ENCODE measurements around the gene KHDRBS1.
"Not testable (repeated sequence)": the region's sequence is repeated elsewhere in the genome, so short reads cannot be mapped to it uniquely, and the experiment has no call there.

Gene KHDRBS1

DNA sequence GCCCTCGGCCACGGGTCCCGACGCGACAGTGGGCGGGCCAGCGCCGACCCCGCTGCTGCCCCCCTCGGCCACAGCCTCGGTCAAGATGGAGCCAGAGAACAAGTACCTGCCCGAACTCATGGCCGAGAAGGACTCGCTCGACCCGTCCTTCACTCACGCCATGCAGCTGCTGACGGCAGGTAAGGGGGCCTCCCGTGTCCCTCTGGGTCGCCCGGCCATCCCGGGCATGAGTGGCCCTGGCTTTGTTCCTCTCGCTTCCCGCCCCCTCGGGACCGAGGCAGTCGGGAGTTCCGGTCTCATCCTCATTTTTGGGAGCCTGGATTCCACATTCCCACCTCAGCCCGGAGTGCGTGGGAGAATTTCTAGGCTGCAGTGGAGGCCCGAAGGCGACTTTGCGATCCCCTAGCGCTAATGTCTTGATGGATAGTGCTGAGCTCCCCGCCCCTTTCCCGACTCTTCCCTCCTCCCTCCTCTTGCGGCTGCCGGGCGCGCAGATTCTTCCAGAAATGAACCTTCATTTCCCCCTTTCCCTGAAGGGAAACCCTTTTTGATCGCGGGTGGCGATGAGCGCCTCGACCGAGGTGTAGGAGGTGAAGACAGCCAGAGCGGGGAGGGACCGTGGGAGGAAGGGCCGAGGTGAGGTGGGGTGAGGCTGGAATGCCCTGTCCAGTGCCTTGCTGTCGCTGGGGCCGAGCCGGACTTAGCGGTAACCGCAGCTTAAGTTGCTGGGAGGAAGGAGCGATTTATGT is 705 bp downstream of the KHDRBS1 start:
- DNase-seq = peak; percentile 7 to 16

DNA sequence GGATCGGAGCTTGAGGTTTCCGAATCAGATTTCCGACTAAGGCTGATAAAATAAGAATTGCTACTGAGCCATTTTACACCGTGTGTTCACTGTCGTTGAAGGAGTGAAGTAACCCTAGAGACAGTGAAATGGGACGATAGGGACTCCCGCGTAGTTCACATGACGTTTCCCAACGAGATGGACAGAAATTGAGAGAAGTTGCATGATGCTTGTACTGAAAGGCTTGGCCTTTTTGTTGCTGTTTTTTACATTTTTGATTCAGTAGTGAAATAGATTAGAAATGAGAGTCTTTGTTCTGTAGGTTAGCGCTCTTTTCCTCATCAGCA is 1.2 kb downstream of the KHDRBS1 start:
- DNase-seq = no peak

DNA sequence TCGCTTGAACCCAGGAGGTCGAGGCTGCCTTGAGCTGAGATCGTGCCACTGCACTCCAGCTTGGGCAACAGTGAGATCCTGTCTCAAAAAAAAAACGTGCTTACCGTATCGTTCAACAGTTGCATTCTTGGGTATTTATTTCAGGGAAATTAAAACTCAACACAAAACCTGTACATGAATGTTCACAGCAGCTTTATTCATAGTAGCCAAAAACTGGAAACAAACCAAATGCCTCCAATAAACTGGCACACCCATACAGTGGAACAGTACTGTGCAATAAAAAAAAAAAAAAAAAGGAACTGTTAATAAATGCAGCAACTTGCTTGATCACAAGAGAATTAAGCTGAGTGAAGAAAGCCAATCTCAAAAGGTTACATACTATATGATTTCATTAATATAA is 6.7 kb downstream of the KHDRBS1 start:
- no peak for DNase-seq

DNA sequence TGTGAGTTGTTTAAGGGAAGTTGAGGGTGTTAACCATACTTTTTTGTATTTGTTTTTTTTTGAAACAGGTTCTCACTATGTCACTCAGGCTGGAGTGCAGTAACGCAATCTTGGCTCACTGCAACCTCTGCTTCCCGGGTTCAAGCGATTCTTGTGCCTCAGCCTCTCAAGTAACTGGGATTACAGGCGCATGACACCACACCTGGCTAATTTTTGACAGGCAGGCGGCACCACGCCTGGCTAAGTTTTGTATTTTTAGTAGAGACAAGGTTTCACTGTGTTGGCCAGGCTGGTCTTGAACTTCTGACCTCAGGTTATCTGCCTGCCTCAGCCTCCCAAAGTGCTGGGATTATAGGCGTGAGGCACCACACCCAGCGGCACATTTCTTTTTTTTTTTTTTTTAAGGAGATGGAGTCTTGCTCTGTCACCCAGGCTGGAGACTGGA is 7.9 kb downstream of the KHDRBS1 start:
- not testable (repeated sequence) for DNase-seq

DNA sequence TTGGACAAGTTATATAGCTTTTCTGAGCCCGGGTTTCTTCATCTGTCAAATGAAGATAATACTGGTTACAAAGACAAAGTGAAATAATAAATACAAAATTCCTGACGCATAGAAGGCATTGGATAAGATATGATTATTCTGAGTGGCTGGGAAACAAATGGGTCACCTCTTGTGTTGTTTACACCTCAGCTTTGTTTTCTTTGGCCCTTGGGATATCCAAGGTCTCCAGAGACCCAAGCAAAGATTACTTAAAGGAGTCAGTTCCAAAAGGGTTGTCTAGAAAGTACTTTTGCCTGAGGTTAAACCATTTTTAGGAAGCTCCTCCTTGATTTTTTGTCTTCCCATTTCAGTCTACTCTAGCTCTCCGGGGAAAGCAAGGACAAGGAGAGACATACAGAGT is 9.7 kb downstream of the KHDRBS1 start:
- DNase-seq = no peak

DNA sequence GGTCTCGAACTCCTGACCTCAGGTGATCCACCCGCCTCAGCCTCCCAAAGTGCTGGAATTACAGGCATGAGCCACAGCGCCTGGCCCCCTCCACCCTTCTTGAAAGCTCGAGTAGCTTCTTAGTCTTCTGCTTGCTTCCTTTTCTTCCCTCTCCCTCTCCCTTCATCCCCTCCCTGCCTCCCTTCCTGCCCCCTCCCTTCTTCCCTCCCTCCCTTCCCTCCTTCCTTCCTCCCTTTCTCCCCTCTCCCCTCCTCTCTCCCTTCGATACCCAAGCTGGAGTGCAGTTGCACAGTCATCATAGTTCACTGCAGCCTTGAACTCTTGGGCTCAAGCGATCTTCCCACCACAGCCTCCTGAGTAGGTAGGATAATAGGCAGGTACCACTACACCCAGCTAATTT is 11.8 kb downstream of the KHDRBS1 start:
- no peak for DNase-seq

DNA sequence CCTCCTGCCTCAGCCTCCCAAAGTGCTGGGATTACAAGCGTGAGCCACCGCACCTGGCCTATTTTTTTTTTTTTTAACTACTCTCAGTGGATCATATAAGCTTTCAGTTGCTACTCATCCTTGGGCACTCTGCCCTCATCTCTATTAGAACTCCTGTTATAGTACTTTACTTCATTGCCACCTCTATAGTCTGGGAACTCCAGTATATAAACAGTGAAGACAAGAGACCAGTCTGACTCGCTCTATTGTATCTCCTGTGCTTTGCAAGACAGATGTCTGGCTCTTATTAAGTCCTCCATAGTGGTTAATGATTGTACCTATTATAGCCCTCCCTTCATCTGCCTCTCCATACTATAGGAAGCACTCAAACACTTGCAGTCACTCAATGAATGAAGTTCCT is 15.1 kb downstream of the KHDRBS1 start:
- no peak for DNase-seq

DNA sequence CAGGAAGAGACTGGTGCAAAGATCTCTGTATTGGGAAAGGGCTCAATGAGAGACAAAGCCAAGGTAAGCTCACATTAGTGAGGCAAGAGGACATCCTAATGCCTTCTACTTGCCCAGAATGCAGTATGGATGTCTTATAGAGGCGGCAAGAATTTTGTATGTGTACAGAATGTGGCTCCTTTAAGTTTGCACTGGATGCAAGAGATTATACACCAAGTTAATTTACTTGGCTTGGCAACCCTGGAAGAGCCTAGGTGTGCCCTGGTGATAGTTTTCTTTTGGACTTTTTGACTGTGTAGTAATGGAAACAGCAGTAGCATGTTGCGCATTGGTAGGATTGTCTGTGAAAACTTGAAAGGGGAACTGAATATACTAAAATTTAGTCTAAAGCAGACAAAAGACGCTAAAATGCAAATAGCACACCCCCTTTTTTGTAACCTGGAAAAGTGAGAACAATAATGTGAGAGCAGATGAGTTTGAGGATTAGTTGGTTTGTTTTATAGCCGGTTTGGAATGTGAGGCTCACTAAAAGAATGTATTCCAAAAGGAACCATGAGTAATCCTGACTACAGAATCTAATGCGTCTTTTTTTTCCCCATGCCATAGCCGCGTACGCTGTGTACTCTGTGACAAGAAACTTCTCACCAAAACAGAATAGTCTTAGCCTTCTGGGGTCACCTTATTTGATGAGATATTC is 18.1 kb downstream of the KHDRBS1 start:
- no peak for DNase-seq

DNA sequence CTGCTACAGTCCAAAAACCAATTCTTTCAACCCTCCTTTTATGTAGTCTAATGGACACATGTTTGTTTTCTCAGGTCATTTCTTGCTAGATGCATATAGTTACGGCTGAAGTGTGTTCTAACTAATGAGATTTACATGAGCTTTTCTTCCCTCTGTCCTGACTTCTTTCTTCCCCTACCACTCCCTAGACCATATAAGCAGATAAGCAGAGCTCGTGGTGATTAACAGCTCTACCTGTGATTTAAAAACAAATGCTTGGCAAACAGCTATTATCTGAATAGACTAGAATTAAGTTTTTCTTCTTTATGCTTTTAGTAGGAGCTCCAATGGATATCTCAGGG is 18.6 kb downstream of the KHDRBS1 start:
- no peak for DNase-seq

DNA sequence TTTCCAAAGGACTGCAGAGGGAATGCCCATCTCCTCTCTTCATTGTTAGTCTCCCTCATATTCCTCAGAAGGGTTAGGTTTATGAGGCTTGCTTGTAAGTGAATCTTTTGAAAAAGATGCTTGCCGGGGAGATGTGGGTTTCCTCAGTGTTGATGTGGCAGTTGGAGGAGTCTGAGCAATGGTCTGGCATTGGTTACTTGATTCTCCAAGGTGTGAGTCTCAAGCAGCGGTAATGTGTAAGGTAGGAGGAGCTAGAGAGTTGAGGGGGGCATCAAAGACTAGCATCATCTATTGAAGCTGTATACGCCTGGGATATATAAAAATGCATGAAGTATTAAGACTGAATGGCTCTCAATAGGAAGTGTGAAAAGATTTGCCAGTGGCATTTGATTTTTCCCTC is 21.5 kb downstream of the KHDRBS1 start:
- no peak for DNase-seq

DNA sequence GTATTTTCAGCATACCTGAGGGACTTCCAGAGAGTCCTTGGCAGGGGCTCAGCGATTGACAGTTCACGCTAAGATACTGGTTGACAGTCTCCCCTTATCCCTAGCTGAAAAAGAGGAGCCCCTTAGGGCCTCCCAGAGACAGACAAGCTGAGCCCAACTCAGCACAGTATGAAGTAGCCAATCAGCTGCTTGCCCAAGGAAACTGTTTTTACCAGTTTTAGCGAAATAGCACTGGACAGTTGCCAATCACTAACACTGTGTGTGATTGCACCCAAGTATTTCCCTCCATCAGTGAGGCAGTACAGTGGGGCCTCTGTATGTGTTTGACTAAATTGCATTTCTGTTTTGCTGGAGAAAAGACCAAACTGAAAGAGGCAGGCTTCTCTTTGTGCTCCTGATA is 27.0 kb downstream of the KHDRBS1 start:
- no peak for DNase-seq

DNA sequence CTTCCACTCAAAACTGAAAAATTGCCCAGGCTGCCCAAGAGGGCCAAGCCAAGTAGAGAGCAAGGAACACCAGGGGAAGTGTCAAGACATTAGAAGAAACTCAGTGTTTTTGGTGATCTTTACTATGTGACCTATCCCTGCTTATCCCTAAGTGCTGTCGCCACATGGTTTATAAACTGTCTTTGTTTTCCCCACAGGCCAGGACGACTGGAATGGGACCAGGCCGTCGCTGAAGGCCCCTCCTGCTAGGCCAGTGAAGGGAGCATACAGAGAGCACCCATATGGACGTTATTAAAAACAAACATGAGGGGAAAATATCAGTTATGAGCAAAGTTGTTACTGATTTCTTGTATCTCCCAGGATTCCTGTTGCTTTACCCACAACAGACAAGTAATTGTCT is 28.7 kb downstream of the KHDRBS1 start:
- DNase-seq = no peak

DNA sequence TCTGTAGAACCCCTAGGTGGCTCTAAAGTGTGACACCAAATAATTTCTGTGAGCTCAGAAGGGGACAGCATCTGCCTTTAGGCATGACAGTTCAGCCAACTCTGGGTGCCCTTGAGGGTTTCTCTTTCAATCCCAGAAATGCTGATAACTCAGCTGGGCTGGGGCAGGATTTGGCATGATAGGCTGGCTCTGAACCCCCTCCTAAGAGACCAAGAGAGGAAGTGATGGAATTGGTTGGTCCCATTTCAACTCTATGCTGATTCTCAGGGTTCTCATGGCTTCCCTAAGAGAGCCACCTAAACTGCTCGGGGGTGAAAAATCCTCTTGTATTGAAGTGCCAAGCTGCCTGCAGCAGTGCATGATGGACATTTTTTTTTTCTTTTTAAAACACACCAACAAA is 30.6 kb downstream of the KHDRBS1 start:
- no peak for DNase-seq

DNA sequence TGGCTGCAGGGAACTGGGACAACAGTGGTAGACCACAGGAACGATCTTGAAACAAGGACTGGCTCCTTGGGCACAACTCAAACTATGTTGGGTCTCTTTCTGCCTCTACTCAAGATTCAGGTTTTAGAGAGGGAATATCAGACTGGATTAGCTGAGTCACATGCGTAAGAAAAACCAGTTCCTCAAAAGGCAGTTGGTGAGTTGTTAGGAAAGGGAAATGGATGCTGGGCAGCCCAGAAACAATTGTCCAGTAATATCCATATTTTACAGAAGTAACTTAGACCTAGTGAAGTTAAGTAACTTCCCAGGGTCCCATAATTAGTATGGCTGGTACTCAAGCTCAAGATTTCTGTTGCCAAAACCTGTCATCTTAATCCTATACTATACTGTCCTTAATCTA is 32.1 kb downstream of the KHDRBS1 start:
- no peak for DNase-seq

DNA sequence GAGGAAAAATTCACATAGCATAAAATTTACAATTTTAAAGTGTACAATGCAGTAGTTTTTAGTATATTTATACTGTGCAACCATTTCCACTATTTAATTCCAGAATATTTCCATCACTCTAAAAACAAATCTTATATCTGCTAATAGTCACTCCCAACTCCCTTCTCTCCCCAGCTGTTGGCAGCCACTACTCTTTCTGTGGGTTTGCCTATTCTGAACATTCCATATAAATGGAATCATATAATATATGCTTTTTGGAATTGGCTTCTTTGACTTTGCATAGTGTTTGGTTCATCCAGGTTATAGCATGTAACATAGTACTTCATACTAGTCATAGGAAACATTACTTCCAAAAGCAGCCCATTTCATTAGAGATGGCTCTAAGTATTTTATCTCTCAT is 34.0 kb downstream of the KHDRBS1 start:
- no peak for DNase-seq

DNA sequence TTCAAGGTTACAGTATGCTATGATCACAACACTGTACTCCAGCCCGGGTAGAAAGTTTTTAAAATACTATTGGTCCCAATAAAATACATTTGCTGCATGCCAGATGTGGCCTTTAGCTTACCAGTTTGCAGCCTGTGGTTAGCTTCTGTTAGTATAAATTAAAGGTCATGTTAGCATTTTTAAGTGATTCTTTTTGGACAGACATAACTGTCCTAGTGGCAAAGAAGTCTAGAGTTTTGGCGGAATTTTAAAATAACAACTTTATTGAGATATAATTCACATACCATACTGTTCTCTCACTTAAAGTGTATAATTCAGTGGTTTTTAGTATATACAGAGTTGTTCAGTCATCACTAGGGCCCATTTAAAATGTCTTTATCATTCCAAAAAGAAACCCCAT is 34.8 kb downstream of the KHDRBS1 start:
- no peak for DNase-seq

DNA sequence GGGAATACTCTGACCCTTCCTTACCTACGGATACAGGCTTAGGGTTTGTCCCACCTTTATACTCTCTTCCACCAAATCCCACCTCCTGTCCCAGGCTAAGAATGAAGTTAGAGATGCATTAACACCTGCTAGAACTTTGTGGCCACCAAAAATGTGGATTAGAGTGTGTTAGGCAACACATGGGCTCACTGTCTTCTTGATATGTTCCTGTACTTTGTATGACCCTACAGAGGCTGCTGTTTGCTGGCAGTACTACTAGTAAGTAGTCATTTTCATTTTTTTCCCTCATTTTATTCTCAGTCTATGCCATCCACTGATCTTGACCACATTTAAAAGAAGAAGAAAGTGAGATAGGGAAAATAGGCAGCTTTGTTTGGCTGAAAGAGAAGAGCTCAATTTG is 38.0 kb downstream of the KHDRBS1 start:
- no peak for DNase-seq

DNA sequence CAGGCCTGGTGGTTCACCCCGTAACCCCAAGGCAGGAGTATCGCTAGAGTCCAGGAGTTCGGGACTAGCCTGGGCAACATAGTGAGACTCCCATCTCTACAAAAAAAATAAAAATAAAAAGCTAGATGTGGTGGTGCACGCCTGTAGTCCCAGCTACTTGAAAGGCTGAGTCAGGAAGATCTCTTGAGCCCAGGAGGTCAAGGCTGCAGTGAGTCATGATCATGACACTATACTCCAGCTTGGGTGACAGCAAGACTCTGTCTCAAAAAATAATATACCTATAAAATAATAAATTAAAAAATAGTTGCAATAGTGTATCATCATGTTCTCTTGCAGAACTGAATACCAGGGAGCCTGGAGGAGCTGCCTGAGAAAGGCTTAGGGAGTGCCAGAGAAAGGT is 39.2 kb downstream of the KHDRBS1 start:
- DNase-seq = no peak

DNA sequence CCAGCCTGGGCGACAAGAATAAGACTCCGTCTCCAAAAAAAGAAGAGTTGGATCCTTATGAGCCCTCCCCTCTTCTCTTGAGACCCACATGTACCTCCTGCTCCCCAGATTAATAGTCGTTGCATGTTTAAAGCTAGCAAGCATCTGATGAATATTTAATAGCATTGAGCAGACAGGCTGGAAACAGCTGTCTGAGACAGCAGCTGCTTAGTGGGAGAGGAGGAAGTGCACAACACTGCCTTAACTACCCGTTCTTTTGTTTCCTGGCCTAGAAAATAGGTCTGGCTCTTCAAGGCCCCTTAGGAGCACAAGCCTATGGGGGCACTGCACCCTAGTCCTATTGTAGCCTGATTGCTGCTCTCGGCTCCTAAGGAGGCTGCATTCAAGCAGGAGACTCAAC is 41.7 kb downstream of the KHDRBS1 start:
- no peak for DNase-seq

DNA sequence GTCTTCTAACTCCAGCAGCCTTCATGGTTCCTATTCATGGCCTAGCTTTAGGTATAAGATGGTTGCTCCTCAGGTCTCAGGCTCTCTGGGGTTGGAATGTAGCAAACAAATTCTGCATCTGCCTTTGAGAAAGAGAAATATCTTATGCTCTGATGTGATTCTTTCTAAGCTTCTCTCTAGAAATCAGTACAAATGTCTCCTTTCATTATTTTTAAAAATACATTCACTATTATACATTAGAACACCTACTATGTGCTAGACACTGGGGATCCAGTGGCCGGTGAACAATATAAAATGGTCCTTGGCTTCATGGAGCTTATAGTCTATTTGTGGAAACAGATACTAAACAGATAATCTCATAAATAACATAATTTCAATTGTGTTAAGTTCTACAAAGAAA is 42.9 kb downstream of the KHDRBS1 start:
- DNase-seq = no peak

DNA sequence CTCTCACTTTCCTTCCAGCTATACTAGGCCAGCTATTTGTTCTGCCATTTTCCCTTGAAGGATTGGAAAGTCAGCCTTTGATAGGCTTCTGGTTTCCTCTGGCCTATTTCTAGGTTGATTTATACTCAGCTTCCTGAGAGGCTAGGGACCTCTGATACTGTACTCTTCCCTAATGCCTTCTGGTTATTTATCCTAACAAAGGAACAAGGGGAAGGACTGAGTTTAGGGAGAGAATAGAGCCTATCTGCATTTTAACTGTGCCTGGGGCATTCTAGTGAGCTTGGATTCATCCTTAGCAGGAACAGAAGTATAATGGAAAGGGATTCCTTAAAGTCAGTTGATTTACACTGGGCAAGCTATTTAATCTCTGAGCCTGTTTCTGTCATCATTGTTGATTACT is 47.2 kb downstream of the KHDRBS1 start:
- DNase-seq = no peak

DNA sequence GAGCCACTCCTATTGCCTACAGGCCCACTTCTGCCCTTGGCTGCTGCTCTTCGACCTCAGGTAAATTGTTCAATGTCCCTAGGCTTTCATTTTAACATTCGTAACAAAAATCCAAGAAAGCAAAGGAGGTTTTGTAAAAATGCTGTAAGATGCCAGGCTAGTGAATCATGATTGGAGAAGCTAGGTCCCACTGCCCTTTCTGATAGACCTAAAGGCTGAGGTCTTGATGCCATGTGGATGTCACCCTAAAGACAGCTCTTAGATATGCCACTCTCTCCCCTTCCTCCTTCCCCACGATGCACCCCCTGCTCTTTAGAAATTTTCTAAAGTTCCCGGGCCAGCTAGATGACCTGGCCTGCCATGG is 49.2 kb downstream of the KHDRBS1 start:
- DNase-seq = no peak

DNA sequence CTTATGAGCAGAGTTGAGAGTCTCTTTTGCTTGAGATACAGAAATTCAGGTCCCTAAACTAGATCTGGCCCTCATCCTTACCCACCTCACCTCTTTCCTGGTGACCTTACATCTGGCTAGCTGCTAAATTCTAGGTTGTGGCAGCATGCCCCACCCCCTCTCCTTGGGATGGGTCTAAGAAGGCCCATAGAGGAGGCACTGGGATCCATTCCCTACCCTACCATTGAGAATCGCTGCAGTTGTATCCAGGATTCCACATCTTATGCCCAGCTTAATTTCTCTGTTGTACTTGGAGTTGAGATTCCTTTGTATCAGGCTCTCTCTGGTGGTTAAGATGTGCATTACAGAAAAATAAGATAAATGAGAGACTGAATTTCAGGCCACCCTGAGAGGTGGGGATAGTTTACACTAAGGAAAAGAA is 49.6 kb downstream of the KHDRBS1 start:
- DNase-seq = no peak

DNA sequence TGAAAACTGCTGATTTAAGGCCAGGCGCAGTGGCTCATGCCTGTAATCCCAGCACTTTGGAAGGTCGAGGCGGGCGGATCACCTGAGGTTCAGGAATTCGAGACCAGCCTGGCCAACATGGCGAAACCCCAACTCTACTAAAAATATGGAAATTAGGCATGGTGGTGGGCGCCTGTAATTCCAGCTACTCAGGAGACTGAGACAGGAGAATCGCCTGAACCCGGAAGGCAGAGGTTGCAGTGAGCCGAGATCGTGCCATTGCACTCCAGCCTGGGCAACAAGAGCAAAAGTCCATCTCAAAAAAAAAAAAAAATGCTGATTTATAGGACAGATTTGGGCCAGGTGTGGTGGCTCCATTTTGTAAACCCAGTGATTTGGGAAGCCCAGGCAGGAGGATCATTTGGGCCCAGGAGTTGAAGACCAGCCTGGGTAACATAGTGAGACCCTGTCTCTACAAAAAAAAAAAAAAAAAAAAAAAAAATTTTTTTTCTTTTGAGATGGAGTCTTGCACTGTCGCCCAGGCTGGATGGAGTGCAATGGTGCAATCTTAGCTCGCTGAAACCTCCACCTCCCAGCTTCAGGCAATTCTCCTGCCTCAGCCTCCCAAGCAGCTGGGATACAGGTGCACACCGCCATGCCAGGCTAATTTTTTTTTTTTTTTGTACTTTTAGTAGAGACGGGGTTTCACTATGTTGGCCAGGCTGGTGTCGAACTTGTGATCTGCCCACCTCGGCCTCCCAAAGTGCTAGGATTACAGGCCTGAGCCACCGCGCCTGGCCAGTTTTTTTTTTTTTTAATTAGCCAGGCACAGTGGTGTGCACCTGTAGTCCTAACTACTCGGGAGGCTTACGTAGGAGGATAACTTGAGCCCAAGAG is 52.2 kb downstream of the KHDRBS1 start:
- not testable (repeated sequence) for DNase-seq
